Endodermal cell (in vitro differentiated cells): Measurements from ENCODE around the gene TCF12. TPM values are rescaled to one million over a fixed set of nuclear protein-coding genes. Genes with fewer than 3 reads are reported as not detected.

Experiments
- DNase-seq: peaks from one replicate; pipeline ENCODE4 v3.0.0-alpha.2; 2017
- H3K27ac ChIP-seq: 2 replicates; pipeline ENCODE4 v1.5.1; 2013; ENCODE audit warnings: mild to moderate bottlenecking, low read depth, low read length, moderate library complexity
- H3K27me3 ChIP-seq: 2 replicates; pipeline ENCODE4 v1.6.1; 2013; ENCODE audit warnings: mild to moderate bottlenecking, low read length, moderate library complexity; ENCODE audit not compliant: insufficient read depth, control insufficient read depth, poor library complexity, severe bottlenecking
- H3K36me3 ChIP-seq: 2 replicates; pipeline ENCODE4 v1.7.0; 2013; ENCODE audit warnings: mild to moderate bottlenecking, low read length, moderate library complexity; ENCODE audit not compliant: control insufficient read depth, insufficient read depth
- H3K4me1 ChIP-seq: one replicate; pipeline ENCODE4 v1.7.0; 2013; ENCODE audit warnings: low read length; ENCODE audit not compliant: control insufficient read depth, insufficient read depth
- H3K4me3 ChIP-seq: 2 replicates; pipeline ENCODE4 v1.5.1; 2013; ENCODE audit warnings: mild to moderate bottlenecking, low read length, moderate library complexity
- H3K9ac ChIP-seq: 2 replicates; pipeline ENCODE4 v1.6.1; 2013; ENCODE audit warnings: mild to moderate bottlenecking, low read length, moderate library complexity; ENCODE audit not compliant: poor library complexity, severe bottlenecking; ENCODE audit errors: extremely low read depth
- H3K9me3 ChIP-seq: 2 replicates; pipeline ENCODE4 v1.6.1; 2013; ENCODE audit warnings: mild to moderate bottlenecking, low read length, moderate library complexity; ENCODE audit not compliant: control insufficient read depth
- H3K27ac Mint-ChIP-seq: 2 replicates; pipeline ENCODE4 v1.8.0; 2020; ENCODE audit warnings: mixed read lengths
- H3K27me3 Mint-ChIP-seq: 2 replicates; pipeline ENCODE4 v1.8.0; 2021; ENCODE audit warnings: mild to moderate bottlenecking, mixed read lengths; ENCODE audit not compliant: insufficient read depth
- H3K36me3 Mint-ChIP-seq: 2 replicates; pipeline ENCODE4 v1.8.0; 2020; ENCODE audit warnings: low read depth, mixed read lengths
- H3K4me1 Mint-ChIP-seq: 2 replicates; pipeline ENCODE4 v1.8.0; 2020; ENCODE audit warnings: mixed read lengths
- H3K4me3 Mint-ChIP-seq: 2 replicates; pipeline ENCODE4 v1.8.0; 2020; ENCODE audit warnings: mild to moderate bottlenecking, moderate library complexity, mixed read lengths
- H3K9me3 Mint-ChIP-seq: 2 replicates; pipeline ENCODE4 v1.8.0; 2020; ENCODE audit warnings: mild to moderate bottlenecking, mixed read lengths
- WGBS, 2 experiments: methylation state at CpG; one replicate each; pipeline versions ENCODE4 v1.1.5 to v1.1.7; 2013; ENCODE audit warnings: missing lambda C conversion rate in 2 of 2, mixed read lengths in 1 of 2; ENCODE audit not compliant: insufficient coverage in 1 of 2, insufficient read length in 1 of 2; 5-methylcytosine and 5-hydroxymethylcytosine counted together
- total RNA-seq, 2 donors: library from RNA; stranded (reverse); fragmentation: NEBNext Ultra II Directional in 1 of 2; extraction: Animal tissue kit (Norgen Biotek cat#: 25700) in 1 of 2; gene quantifications; 2 replicates in 1 of 2; 3 replicates in 1 of 2; pipeline ENCODE4 v1.2.1, GENCODE V29; 2021
- TF ChIP-seq, protein P1 (sequence below): fragments of 200-600 bp; sonication (generic); conservative IDR thresholded peaks from 2 replicates; pipeline ENCODE4 v1.5.0; 2021; ENCODE audit warnings: antibody characterized with exemption, mild to moderate bottlenecking

The TCF12 gene
- total RNA-seq, 2 donors from 2014 or later = 103 to 121 TPM

DNA sequence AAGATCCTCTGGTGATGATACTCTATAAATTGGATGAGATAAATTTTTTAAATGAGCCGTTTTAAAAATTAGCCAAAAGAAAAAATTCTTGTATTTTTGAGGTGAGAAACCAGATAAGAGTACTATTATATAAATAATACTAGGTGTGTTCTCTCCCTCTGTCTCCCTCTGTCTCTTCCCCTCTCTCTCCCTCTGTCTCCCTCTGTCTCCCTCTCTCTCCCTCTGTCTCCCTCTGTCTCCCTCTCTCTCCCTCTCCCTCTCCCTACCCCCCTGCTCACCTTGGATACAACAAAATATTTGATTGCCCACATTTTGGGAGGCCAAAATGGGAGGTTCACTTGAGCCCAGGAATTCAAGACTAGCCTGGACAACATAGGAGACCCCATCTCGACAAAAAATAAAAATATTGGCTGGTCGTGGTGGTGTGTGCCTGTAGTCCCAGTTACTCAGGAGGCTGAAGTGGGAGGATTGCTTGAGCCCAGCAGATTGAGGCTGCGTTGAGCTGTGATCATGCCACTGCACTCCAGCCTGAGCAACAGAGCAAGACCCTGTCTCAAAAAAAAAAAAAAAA, 168.5 kb downstream of the TCF12 start:
- Histone ChIP-seq H3K9ac (no peak overlapping the region), H3K27ac (no peak overlapping the region), H3K9me3 (no peaks in the 10 kb centered on the region), H3K4me3 (no peak overlapping the region), H3K4me1 (no peaks in the 10 kb centered on the region), H3K36me3 (peaks cover 2% of the 10 kb centered on the region), H3K27me3 (no peaks in the 10 kb centered on the region)
- Mint-ChIP-seq H3K27me3 (no peaks in the 10 kb centered on the region), H3K27ac (no peak overlapping the region), H3K36me3 (no peaks in the 10 kb centered on the region), H3K9me3 (no peaks in the 10 kb centered on the region), H3K4me1 (peaks cover 14% of the 10 kb centered on the region), H3K4me3 (no peak overlapping the region)
- TF ChIP-seq, protein P1, sequence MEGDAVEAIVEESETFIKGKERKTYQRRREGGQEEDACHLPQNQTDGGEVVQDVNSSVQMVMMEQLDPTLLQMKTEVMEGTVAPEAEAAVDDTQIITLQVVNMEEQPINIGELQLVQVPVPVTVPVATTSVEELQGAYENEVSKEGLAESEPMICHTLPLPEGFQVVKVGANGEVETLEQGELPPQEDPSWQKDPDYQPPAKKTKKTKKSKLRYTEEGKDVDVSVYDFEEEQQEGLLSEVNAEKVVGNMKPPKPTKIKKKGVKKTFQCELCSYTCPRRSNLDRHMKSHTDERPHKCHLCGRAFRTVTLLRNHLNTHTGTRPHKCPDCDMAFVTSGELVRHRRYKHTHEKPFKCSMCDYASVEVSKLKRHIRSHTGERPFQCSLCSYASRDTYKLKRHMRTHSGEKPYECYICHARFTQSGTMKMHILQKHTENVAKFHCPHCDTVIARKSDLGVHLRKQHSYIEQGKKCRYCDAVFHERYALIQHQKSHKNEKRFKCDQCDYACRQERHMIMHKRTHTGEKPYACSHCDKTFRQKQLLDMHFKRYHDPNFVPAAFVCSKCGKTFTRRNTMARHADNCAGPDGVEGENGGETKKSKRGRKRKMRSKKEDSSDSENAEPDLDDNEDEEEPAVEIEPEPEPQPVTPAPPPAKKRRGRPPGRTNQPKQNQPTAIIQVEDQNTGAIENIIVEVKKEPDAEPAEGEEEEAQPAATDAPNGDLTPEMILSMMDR = no peak
- no peak for DNase-seq
- WGBS, 2 experiments = 94 to 100% methylated on average over 1 to 4 of the region's 4 CpGs

GRCh38 chr15:57089815-57090495, 171.5 kb downstream of the TCF12 start:
- WGBS, 2 experiments = 93 to 95% methylated on average over 3 to 6 of the region's 6 CpGs
- H3K27ac ChIP-seq = peak overlapping the region; percentile 42
- no peak overlapping the region for H3K4me3 Mint-ChIP-seq
- no peak for DNase-seq
- peaks cover 7% of the 10 kb centered on the region for H3K36me3 Mint-ChIP-seq
- H3K9me3 ChIP-seq = no peaks in the 10 kb centered on the region
- H3K27ac Mint-ChIP-seq = no peak overlapping the region
- H3K36me3 ChIP-seq = peaks cover 30% of the 10 kb centered on the region
- H3K4me1 Mint-ChIP-seq = peaks cover 8% of the 10 kb centered on the region
- H3K27me3 Mint-ChIP-seq = no peaks in the 10 kb centered on the region
- no peaks in the 10 kb centered on the region for H3K27me3 ChIP-seq
- H3K4me1 ChIP-seq = no peaks in the 10 kb centered on the region
- H3K9ac ChIP-seq = no peak overlapping the region
- H3K4me3 ChIP-seq = no peak overlapping the region
- TF ChIP-seq, protein P1 = no peak
- no peaks in the 10 kb centered on the region for H3K9me3 Mint-ChIP-seq

- Histone ChIP-seq H3K9me3 (no peaks in the 10 kb centered on the region), H3K4me1 (no peaks in the 10 kb centered on the region), H3K4me3 (no peak overlapping the region), H3K27me3 (no peaks in the 10 kb centered on the region), H3K27ac (peak overlapping the region; percentile 42), H3K9ac (no peak overlapping the region), H3K36me3 (peaks cover 35% of the 10 kb centered on the region)
- H3K27me3 Mint-ChIP-seq = no peaks in the 10 kb centered on the region
- no peak overlapping the region for H3K4me3 Mint-ChIP-seq
- H3K27ac Mint-ChIP-seq = no peak overlapping the region
- H3K9me3 Mint-ChIP-seq = no peaks in the 10 kb centered on the region
- TF ChIP-seq, protein P1 = no peak
- DNase-seq = no peak
- H3K36me3 Mint-ChIP-seq = peaks cover 7% of the 10 kb centered on the region
- peaks cover 3% of the 10 kb centered on the region for H3K4me1 Mint-ChIP-seq
- WGBS, 2 experiments = 67 to 90% methylated on average over 1 to 4 of the region's 4 CpGs
Observed at GRCh38 chr15:57090496-57090859, 172.0 kb downstream of the TCF12 start.
